ENCODE data around the gene TVP23C.
"Not testable (repeated sequence)": the region's sequence is repeated elsewhere in the genome, so short reads cannot be mapped to it uniquely, and the experiment has no call there.

Gene TVP23C

DNA sequence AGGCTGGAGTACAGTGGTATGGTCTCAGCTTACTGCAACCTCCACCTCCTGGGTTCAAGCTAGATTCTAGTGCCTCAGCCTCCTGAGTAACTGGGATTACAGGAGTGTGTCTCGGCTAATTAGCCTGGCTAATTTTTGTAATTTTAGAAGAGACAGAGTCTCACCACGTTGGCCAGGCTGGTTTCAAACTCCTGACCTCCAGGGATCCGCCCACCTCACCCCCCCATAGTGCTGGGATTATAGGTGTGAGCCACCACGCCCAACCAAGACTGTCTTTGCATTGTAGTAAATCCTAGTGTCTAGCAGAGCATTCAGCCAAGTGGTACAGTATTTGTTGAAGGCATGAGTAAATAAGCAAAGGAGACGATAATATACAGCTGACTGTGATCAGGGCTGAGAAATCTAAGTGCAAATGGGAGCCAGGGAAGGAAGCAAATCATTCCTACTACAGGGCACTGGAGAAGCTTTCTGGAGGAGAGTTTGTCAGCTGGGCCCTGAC is 5.9 kb downstream of the TVP23C start:
- H3K36me3 Mint-ChIP-seq (ENCODE audit: low read depth); H3K27me3 Mint-ChIP-seq; H3K9me3 Mint-ChIP-seq; H3K4me3 Mint-ChIP-seq; DNase-seq; H3K27ac Mint-ChIP-seq: not testable (repeated sequence)
- peaks cover 17% of the 10 kb centered on the region for H3K4me1 Mint-ChIP-seq (ENCODE audit: low read depth)

DNA sequence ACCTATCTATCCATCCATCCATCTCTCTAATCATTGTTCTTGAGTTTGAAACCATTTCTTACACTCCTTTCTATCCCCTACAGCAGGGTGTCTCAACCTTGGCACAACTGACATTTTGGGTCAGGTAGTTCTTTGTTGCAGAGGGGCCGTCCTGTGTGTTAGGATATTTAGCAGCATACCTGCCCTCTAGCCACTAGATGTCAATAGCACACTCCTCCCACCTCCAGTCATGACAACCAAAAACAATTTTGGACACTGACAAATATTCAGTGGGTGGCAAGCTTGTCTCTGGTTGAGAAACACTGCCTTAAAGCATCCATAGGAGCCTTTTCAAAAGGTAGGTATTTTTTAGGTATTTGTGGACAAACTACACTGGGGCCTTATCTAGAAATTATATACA is 10.4 kb downstream of the TVP23C start:
- not testable (repeated sequence) for H3K4me1 Mint-ChIP-seq (ENCODE audit: low read depth); DNase-seq; H3K9me3 Mint-ChIP-seq; H3K36me3 Mint-ChIP-seq (ENCODE audit: low read depth); H3K4me3 Mint-ChIP-seq; H3K27me3 Mint-ChIP-seq; H3K27ac Mint-ChIP-seq

GRCh38 chr17:15549552-15549951 is 13.7 kb downstream of the TVP23C start:
- not testable (repeated sequence) for H3K4me1 Mint-ChIP-seq (ENCODE audit: low read depth); H3K27ac Mint-ChIP-seq; DNase-seq; H3K4me3 Mint-ChIP-seq; H3K9me3 Mint-ChIP-seq; H3K27me3 Mint-ChIP-seq
- H3K36me3 Mint-ChIP-seq (ENCODE audit: low read depth) = peaks cover 22% of the 10 kb centered on the region

GRCh38 chr17:15546604-15547003 is 16.7 kb downstream of the TVP23C start:
- H3K27me3 Mint-ChIP-seq; H3K4me3 Mint-ChIP-seq; H3K9me3 Mint-ChIP-seq; H3K4me1 Mint-ChIP-seq (ENCODE audit: low read depth); H3K27ac Mint-ChIP-seq; DNase-seq: not testable (repeated sequence)
- H3K36me3 Mint-ChIP-seq (ENCODE audit: low read depth) = peaks cover 28% of the 10 kb centered on the region

DNA sequence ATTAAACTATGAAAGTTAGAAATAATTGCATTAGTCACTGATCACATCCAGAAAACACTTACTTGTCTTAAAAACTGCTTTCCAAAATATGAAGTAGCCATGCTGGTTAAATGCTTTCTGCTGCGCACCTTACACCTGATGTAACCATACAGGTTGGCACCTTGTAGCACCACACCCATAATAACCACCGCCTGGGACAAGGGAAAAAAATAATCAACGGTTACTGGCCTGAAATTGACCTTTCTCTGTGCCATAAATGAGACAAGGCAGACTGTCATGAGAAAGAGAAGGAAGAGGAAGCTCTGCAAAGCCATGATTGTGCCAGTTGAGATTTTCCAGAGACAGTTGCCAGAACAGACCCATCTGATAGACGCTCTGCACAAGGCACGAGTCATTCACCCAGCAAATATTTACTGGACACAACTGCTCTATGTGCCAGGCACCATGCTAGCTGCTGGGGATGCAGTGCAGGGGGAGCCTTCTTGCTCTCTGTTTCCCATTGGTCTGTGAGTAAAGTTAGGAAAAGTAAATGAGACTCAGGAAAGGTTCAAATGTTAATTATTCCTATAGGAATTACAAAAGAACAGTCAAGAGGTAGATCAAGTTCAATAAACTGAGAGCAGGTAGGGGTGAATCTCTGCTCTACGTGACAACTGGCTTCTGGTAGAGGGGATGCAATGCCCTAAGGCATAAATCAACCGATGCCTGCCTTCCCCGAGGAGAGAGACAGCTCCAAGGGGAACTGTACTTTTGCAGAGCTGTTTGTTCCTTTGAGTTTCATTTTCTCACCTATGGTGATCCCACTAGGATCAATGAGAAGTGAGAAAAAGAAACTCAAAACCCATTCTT is 22.7 kb downstream of the TVP23C start:
- not testable (repeated sequence) for H3K9me3 Mint-ChIP-seq; H3K27me3 Mint-ChIP-seq; H3K27ac Mint-ChIP-seq; H3K4me1 Mint-ChIP-seq (ENCODE audit: low read depth); DNase-seq; H3K4me3 Mint-ChIP-seq
- peaks cover 34% of the 10 kb centered on the region for H3K36me3 Mint-ChIP-seq (ENCODE audit: low read depth)

DNA sequence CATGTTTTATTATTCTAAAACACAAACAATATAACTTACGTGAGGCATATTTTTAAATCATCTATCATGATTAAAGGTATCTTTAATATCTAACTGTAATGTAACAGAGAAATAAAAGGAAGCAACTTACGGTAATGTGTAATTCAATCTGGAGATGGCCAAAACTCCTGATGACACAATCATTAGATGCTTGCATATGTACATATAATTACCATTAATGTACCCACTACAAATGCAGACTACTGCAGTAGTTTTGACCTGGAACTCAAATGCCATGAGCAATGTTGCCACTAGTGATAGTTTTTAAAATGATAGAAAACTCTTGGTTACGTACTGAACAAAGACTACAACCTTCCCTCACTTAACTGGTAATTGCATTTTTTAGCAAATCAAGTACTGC is 30.2 kb downstream of the TVP23C start:
- not testable (repeated sequence) for H3K4me3 Mint-ChIP-seq; H3K27me3 Mint-ChIP-seq; H3K27ac Mint-ChIP-seq; H3K4me1 Mint-ChIP-seq (ENCODE audit: low read depth); DNase-seq; H3K9me3 Mint-ChIP-seq
- H3K36me3 Mint-ChIP-seq (ENCODE audit: low read depth) = peaks cover 24% of the 10 kb centered on the region

DNA sequence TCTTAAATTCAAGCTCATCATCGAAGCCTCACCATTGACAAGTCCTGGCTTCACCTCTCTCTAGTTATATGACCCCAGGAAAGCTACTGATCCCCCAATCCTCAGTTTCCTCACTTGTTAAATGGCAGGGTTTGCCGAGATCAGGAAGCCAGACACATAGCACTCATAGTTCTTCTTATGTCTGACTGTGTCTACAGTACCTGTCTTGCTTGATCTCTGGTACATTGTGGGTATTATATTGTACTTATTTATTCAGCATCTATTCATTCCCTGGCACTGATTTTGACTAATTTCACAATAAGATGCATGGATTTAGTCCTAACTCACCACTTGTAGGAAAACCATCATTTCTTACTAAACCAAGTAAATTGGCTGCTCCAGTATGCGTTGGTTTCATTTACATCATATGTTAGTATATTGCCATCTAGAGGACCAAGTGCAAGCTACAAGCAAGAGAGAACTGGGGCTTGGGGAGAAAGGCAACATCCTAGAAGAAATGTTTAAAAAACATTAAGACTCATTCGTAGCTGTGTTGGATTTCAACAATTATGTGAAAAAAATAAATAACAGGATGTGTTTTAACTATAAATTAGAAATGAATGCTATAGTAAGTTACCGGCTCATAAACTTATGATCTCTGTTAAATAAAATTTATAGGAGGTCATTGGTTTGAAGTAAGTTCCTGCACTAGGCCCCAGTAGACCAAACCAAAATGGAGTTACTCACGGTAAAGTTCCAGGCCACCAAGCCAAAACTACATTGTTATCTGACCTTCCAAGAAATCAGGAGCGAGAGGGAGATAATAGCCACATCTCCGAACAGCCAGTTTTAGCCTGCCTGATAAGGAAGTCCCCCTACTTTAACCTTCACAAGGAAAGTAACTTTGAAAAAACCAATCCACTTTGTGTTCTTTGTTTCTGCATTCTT is 36.7 kb downstream of the TVP23C start:
- H3K36me3 Mint-ChIP-seq (ENCODE audit: low read depth) = not testable (repeated sequence)

DNA sequence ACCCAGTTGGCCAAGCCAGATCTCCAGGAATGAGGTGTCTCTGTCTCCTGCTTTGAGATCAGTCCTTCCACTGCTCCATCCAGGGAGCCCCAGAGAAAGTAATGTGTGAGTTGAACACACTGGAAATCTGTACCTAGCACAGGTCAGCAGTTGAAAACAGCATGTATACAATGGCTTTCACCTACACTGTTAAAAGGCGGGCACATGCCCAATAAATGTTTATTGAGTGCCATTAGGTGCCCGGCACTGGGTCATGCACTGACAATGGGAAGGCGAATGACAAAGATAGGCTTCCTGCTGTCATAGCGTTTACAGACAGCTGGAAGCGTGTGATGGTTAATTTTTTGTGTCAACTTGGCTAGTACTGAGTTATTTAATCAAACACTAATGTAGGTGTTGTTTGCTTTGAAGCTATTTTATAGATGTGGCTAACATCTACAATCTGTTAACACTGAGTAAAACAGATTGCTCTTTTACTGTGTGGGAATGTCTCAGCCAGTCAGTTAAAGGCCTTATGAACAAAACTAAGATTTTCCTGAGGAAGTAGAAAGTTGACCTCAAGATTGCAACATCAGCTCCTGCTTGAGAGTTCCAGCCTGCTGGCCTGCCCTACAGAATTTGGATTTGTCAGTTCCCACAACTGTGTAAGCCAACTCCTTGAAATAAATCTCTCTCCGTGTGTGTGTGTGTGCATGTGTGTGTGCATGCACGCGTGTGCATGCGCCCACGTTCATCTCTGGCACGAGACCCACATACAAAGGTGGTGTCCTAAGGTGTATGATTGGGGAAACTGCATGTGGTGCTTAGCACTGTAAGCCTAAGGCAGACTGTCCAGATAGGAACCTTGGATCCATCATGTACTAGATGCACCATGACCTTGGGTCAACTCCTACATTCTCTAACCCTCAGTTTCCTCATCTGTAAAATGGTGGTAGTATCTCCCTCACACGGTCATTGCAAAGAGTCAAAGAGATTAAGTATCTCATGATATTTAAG is 38.0 kb downstream of the TVP23C start:
- H3K36me3 Mint-ChIP-seq (ENCODE audit: low read depth); DNase-seq; H3K27ac Mint-ChIP-seq; H3K27me3 Mint-ChIP-seq; H3K4me3 Mint-ChIP-seq; H3K9me3 Mint-ChIP-seq; H3K4me1 Mint-ChIP-seq (ENCODE audit: low read depth): not testable (repeated sequence)

More for the DNA sequence above, 36.7 kb downstream of the TVP23C start:
- H3K27ac Mint-ChIP-seq; H3K4me3 Mint-ChIP-seq; DNase-seq; H3K4me1 Mint-ChIP-seq (ENCODE audit: low read depth); H3K27me3 Mint-ChIP-seq; H3K9me3 Mint-ChIP-seq: not testable (repeated sequence)

DNA sequence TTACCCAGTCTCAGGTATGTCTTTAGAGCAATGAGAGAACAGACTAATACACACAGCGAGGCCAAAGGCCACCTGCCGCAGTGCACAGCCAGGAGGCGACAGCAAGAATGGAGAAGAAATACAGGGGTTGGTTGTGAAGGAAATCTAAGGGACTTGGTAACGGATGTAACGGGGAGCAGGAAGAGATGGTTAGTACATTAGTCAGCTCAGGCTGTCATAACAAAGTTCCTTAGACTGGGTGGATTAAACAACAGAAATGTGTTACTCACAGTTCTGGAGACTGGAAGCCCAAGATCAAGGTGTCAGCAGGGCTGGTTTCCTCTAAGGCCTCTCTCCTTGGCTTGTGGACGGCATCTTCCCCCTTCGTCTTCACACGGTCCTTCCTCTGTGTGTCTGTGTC is 47.1 kb downstream of the TVP23C start:
- DNase-seq = no peak
- Mint-ChIP-seq H3K4me1 (ENCODE audit: low read depth) (no peaks in the 10 kb centered on the region), H3K9me3 (no peaks in the 10 kb centered on the region), H3K27ac (no peak overlapping the region), H3K4me3 (no peak overlapping the region), H3K36me3 (ENCODE audit: low read depth) (peaks cover 53% of the 10 kb centered on the region), H3K27me3 (no peaks in the 10 kb centered on the region)

- H3K9me3 Mint-ChIP-seq = no peaks in the 10 kb centered on the region
- H3K27ac Mint-ChIP-seq = no peak overlapping the region
- H3K4me3 Mint-ChIP-seq = no peak overlapping the region
- no peak for DNase-seq
- peaks cover 59% of the 10 kb centered on the region for H3K36me3 Mint-ChIP-seq (ENCODE audit: low read depth)
- H3K4me1 Mint-ChIP-seq (ENCODE audit: low read depth) = no peaks in the 10 kb centered on the region
- H3K27me3 Mint-ChIP-seq = no peaks in the 10 kb centered on the region
These were observed 48.8 kb downstream of the TVP23C start for GRCh38 chr17:15514469-15514868.

- no peak for DNase-seq
- Mint-ChIP-seq H3K4me1 (ENCODE audit: low read depth) (no peaks in the 10 kb centered on the region), H3K4me3 (no peak overlapping the region), H3K27me3 (no peaks in the 10 kb centered on the region), H3K27ac (no peak overlapping the region), H3K36me3 (ENCODE audit: low read depth) (peaks cover 56% of the 10 kb centered on the region), H3K9me3 (no peaks in the 10 kb centered on the region)
These were observed 49.3 kb downstream of the TVP23C start for GRCh38 chr17:15513856-15514459.

- Mint-ChIP-seq H3K4me3 (no peak overlapping the region), H3K27me3 (no peaks in the 10 kb centered on the region), H3K4me1 (ENCODE audit: low read depth) (no peaks in the 10 kb centered on the region), H3K9me3 (no peaks in the 10 kb centered on the region), H3K36me3 (ENCODE audit: low read depth) (peaks cover 56% of the 10 kb centered on the region), H3K27ac (no peak overlapping the region)
- DNase-seq = no peak
These were observed 50.1 kb downstream of the TVP23C start for GRCh38 chr17:15513058-15513791.

- no peak overlapping the region for H3K27ac Mint-ChIP-seq
- peaks cover 58% of the 10 kb centered on the region for H3K36me3 Mint-ChIP-seq (ENCODE audit: low read depth)
- no peak overlapping the region for H3K4me3 Mint-ChIP-seq
- H3K4me1 Mint-ChIP-seq (ENCODE audit: low read depth) = no peaks in the 10 kb centered on the region
- H3K9me3 Mint-ChIP-seq = no peaks in the 10 kb centered on the region
- no peak for DNase-seq
- no peaks in the 10 kb centered on the region for H3K27me3 Mint-ChIP-seq
These were observed 51.1 kb downstream of the TVP23C start for GRCh38 chr17:15512071-15512709.

Data from activated T-cell treated with anti-CD3 and anti-CD28 coated beads, Interleukin-2, amount 50 U/mL, for 24 hours (primary cell).